HG02981 (cell line): ENCODE results near the gene NUTM2E.
A peak's percentile ranks its signal among the peaks of the same experiment; 100 is the strongest.
"Not testable (repeated sequence)": the region's sequence is repeated elsewhere in the genome, so short reads cannot be mapped to it uniquely, and the experiment has no call there.

Experiments
- ATAC-seq: cut with Tn5 transposase; IDR thresholded peaks from one replicate; pipeline ENCODE4 v1.9.1; 2021; ENCODE audit warnings: mild to moderate bottlenecking, moderate library complexity; ENCODE audit not compliant: unreplicated experiment

NUTM2E gene

GRCh38 chr10:79826496-79827215 lies at the start of gene NUTM2E:
Gene NUTM2E (plus strand): TSS chr10:79826739. CDS start chr10:79841741, 15,002 bp downstream.
- ATAC-seq = peak; percentile 90

- not testable (repeated sequence) for ATAC-seq
Measured at GRCh38 chr10:79777997-79778396, 48.5 kb upstream of the NUTM2E start.

GRCh38 chr10:79779310-79779938 lies 47.1 kb upstream of the NUTM2E start:
- peak; percentile 94 for ATAC-seq

- ATAC-seq = not testable (repeated sequence)
Measured at GRCh38 chr10:79779992-79780391, 46.5 kb upstream of the NUTM2E start.

GRCh38 chr10:79781584-79781983 lies 45.0 kb upstream of the NUTM2E start:
- ATAC-seq = not testable (repeated sequence)

GRCh38 chr10:79787455-79787952 lies 39.0 kb upstream of the NUTM2E start:
- ATAC-seq = not testable (repeated sequence)

GRCh38 chr10:79789351-79789750 lies 37.2 kb upstream of the NUTM2E start:
- not testable (repeated sequence) for ATAC-seq

GRCh38 chr10:79791906-79792517 lies 34.5 kb upstream of the NUTM2E start:
- not testable (repeated sequence) for ATAC-seq

- ATAC-seq = peak; percentile 72
Measured at GRCh38 chr10:79799337-79799736, 27.2 kb upstream of the NUTM2E start.

GRCh38 chr10:79805857-79806256 lies 20.7 kb upstream of the NUTM2E start:
- not testable (repeated sequence) for ATAC-seq

- ATAC-seq = not testable (repeated sequence)
Measured at GRCh38 chr10:79811895-79812294, 14.6 kb upstream of the NUTM2E start.

- ATAC-seq = not testable (repeated sequence)
Measured at GRCh38 chr10:79816290-79816689, 10.2 kb upstream of the NUTM2E start.

GRCh38 chr10:79823387-79823786 lies 3.2 kb upstream of the NUTM2E start:
- ATAC-seq = not testable (repeated sequence)

- peak; percentile 9 for ATAC-seq
Measured at GRCh38 chr10:79825587-79826011, 940 bp upstream of the NUTM2E start.

- not testable (repeated sequence) for ATAC-seq
Measured at GRCh38 chr10:79826131-79826495, 426 bp upstream of the NUTM2E start.

GRCh38 chr10:79833833-79834232 lies 7.3 kb downstream of the NUTM2E start:
- not testable (repeated sequence) for ATAC-seq

- not testable (repeated sequence) for ATAC-seq
Measured at GRCh38 chr10:79835891-79836290, 9.4 kb downstream of the NUTM2E start.

GRCh38 chr10:79836891-79837290 lies 10.4 kb downstream of the NUTM2E start:
- ATAC-seq = not testable (repeated sequence)

- ATAC-seq = not testable (repeated sequence)
Measured at GRCh38 chr10:79838441-79838840, 11.9 kb downstream of the NUTM2E start.

- not testable (repeated sequence) for ATAC-seq
Measured at GRCh38 chr10:79853191-79853854, 26.8 kb downstream of the NUTM2E start.

- not testable (repeated sequence) for ATAC-seq
Measured at GRCh38 chr10:79862269-79862668, 35.7 kb downstream of the NUTM2E start.
